Measurements from ENCODE around the gene MBTPS1. TPM values are rescaled to one million over a fixed set of nuclear protein-coding genes. Genes with fewer than 3 reads are reported as not detected.
A peak's percentile ranks its signal among the peaks of the same experiment; 100 is the strongest.

The MBTPS1 gene
- total and polyA plus RNA-seq, 2 experiments from 2014 or later = 61.0 to 69.7 TPM

DNA sequence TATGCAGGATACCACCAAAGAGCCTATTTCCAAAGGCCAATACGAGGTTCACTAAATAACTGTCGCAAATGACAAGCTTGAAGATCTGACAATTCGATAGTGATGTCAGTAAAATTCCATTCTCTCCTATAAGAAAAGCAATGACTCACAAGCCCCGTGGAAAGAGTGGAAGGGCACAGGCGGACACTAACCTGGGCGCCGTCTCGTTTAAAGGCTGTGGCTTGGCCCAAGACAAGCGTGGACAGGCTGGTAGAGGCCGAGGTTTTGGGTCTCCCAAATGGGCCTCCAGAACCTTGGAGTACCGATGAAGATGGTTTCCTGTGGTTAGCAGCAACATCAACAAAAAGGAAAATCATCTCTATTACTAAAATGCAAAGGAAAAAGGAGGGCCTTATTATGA, 57.6 kb downstream of the MBTPS1 start:
- Histone ChIP-seq H3K9me3 (ENCODE audit: low read depth) (no peaks in the 10 kb centered on the region), H3K27me3 (no peaks in the 10 kb centered on the region), H3K27ac (peak overlapping the region; percentile 6), H3K4me1 (ENCODE audit: low read depth) (peaks cover 4% of the 10 kb centered on the region), H3K36me3 (peaks cover 38% of the 10 kb centered on the region), H3K4me3 (no peak overlapping the region)
- TF ChIP-seq, protein P1, sequence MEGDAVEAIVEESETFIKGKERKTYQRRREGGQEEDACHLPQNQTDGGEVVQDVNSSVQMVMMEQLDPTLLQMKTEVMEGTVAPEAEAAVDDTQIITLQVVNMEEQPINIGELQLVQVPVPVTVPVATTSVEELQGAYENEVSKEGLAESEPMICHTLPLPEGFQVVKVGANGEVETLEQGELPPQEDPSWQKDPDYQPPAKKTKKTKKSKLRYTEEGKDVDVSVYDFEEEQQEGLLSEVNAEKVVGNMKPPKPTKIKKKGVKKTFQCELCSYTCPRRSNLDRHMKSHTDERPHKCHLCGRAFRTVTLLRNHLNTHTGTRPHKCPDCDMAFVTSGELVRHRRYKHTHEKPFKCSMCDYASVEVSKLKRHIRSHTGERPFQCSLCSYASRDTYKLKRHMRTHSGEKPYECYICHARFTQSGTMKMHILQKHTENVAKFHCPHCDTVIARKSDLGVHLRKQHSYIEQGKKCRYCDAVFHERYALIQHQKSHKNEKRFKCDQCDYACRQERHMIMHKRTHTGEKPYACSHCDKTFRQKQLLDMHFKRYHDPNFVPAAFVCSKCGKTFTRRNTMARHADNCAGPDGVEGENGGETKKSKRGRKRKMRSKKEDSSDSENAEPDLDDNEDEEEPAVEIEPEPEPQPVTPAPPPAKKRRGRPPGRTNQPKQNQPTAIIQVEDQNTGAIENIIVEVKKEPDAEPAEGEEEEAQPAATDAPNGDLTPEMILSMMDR (IDR thresholded peaks at IDR 0.05; ENCODE audit: low read depth, low read length) = no peak
- DNase-seq (ENCODE audit: low read depth in 1 of 2, low spot score in 1 of 2) = peak in 1 of 2 donors; percentile 26

DNA sequence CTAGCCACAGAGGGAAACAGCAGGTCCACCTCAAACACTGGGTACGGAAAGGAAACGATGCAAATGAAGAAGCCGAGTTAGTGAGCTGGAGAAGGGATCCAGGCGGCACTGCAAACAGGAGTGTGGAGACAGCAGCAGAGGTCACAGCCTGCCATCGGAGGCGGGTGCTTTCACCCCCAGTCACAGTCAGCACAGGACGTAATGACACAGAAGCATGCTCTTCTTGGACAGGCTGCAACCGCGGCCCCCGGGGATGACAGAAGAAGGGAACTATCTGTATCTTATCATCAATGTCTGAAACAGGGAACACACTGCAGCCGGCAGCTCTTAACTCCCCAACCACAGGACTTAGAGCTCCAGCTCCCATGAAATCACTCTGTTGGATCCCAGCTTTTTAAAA, 58.1 kb downstream of the MBTPS1 start:
- Histone ChIP-seq H3K4me3 (no peak overlapping the region), H3K27ac (no peak overlapping the region), H3K4me1 (ENCODE audit: low read depth) (peaks cover 4% of the 10 kb centered on the region), H3K27me3 (no peaks in the 10 kb centered on the region), H3K9me3 (ENCODE audit: low read depth) (no peaks in the 10 kb centered on the region), H3K36me3 (peaks cover 35% of the 10 kb centered on the region)
- TF ChIP-seq, protein P1 (IDR thresholded peaks at IDR 0.05; ENCODE audit: low read depth, low read length) = no peak
- DNase-seq (ENCODE audit: low read depth in 1 of 2, low spot score in 1 of 2) = peak in 1 of 2 donors; percentile 45

DNA sequence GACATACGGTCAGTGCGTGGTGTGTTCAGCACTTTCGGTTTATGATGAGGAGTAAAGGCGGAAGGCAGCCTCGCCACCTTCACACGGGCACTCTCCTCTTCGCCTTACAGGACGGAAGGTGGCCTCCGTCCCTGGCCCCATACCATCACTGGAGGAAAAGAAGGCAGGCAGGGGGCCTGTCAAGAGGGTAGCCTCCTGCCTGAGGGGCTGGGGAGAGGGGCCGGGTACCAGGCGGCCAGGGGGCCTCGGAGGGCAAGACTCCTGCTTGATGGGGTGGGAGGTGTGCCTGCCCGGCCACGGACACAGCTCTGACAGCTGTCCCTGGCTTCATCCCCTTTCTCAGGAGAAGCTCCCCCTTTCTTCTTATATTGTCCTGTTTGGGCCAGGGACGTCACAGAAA, 58.5 kb downstream of the MBTPS1 start:
- Histone ChIP-seq H3K27ac (no peak overlapping the region), H3K27me3 (no peaks in the 10 kb centered on the region), H3K4me3 (no peak overlapping the region), H3K36me3 (peaks cover 34% of the 10 kb centered on the region), H3K4me1 (ENCODE audit: low read depth) (peaks cover 4% of the 10 kb centered on the region), H3K9me3 (ENCODE audit: low read depth) (no peaks in the 10 kb centered on the region)
- no peak for DNase-seq (ENCODE audit: low read depth in 1 of 2, low spot score in 1 of 2)
- TF ChIP-seq, protein P1 (IDR thresholded peaks at IDR 0.05; ENCODE audit: low read depth, low read length) = no peak

- TF ChIP-seq, protein P1 (IDR thresholded peaks at IDR 0.05; ENCODE audit: low read depth, low read length) = no peak
- H3K27me3 ChIP-seq = no peaks in the 10 kb centered on the region
- H3K27ac ChIP-seq = no peak overlapping the region
- no peaks in the 10 kb centered on the region for H3K4me1 ChIP-seq (ENCODE audit: low read depth)
- no peak overlapping the region for H3K4me3 ChIP-seq
- H3K36me3 ChIP-seq = peaks cover 29% of the 10 kb centered on the region
- no peaks in the 10 kb centered on the region for H3K9me3 ChIP-seq (ENCODE audit: low read depth)
- DNase-seq (ENCODE audit: low read depth in 1 of 2, low spot score in 1 of 2) = no peak
Observed at GRCh38 chr16:84056933-84057332, 59.8 kb downstream of the MBTPS1 start.

GRCh38 chr16:84055801-84056634, 60.7 kb downstream of the MBTPS1 start:
- H3K4me1 ChIP-seq (ENCODE audit: low read depth) = no peaks in the 10 kb centered on the region
- peaks cover 29% of the 10 kb centered on the region for H3K36me3 ChIP-seq
- H3K4me3 ChIP-seq = no peak overlapping the region
- TF ChIP-seq, protein P1 (IDR thresholded peaks at IDR 0.05; ENCODE audit: low read depth, low read length) = no peak
- no peaks in the 10 kb centered on the region for H3K27me3 ChIP-seq
- no peak overlapping the region for H3K27ac ChIP-seq
- H3K9me3 ChIP-seq (ENCODE audit: low read depth) = no peaks in the 10 kb centered on the region
- no peak for DNase-seq (ENCODE audit: low read depth in 1 of 2, low spot score in 1 of 2)

Measured in cardiac muscle cell (in vitro differentiated cells and primary cell).